ENCODE data around the gene CHCHD3. TPM values are rescaled to one million over a fixed set of nuclear protein-coding genes. Genes with fewer than 3 reads are reported as not detected.

The CHCHD3 gene
- total RNA-seq, 1 donor from 2014 or later: 71.0 TPM

DNA sequence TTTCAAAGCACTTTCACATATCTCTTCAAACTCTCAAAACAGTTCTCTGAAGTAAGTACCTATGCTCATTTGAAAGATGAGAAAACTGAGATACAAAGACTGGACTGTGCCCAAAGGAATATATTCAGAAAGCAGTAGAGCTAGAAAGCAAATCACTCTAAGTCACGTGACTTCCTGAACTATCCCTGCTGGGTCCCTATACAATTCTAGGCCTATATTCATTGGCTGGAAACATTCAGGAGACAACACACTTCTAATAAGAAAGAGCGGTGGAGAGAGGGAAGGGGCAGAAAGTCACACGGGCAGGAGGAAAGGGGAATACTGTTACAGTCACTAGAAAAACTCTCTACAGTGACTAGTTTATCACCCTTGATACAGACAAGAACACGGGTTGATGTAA, 140.0 kb downstream of the CHCHD3 start:
- no peak for DNase-seq (ENCODE audit: extremely low spot score, unreplicated experiment)
- peaks cover 5% of the 10 kb centered on the region for H3K4me1 Mint-ChIP-seq (ENCODE audit: unreplicated experiment)
- no peak overlapping the region for H3K27ac Mint-ChIP-seq
- no peaks in the 10 kb centered on the region for H3K27me3 Mint-ChIP-seq
- TF ChIP-seq, protein P1, sequence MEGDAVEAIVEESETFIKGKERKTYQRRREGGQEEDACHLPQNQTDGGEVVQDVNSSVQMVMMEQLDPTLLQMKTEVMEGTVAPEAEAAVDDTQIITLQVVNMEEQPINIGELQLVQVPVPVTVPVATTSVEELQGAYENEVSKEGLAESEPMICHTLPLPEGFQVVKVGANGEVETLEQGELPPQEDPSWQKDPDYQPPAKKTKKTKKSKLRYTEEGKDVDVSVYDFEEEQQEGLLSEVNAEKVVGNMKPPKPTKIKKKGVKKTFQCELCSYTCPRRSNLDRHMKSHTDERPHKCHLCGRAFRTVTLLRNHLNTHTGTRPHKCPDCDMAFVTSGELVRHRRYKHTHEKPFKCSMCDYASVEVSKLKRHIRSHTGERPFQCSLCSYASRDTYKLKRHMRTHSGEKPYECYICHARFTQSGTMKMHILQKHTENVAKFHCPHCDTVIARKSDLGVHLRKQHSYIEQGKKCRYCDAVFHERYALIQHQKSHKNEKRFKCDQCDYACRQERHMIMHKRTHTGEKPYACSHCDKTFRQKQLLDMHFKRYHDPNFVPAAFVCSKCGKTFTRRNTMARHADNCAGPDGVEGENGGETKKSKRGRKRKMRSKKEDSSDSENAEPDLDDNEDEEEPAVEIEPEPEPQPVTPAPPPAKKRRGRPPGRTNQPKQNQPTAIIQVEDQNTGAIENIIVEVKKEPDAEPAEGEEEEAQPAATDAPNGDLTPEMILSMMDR (conservative IDR thresholded peaks at IDR 0.05): no peak
- no peak overlapping the region for H3K4me3 Mint-ChIP-seq
- H3K36me3 Mint-ChIP-seq: no peaks in the 10 kb centered on the region
- no peaks in the 10 kb centered on the region for H3K9me3 Mint-ChIP-seq

DNA sequence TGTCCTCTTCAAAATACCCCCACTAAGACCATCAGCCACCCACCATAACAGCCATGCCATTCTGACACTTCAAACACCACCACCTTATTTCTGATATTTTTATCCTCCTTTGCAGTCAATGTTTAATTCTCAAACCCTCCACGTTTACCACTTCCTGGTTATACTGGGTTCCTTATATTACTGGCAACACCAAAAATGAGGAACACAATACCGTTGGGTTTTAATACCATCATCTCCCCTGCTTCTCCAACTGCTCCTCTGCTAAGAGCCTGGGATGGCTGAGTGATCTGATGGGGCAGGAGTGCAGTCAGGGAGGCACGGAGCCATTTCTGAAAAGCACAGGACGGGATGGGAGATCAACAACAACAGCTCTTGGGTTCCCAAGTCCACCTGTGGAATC, 140.5 kb downstream of the CHCHD3 start:
- TF ChIP-seq, protein P1 (conservative IDR thresholded peaks at IDR 0.05): no peak
- Mint-ChIP-seq H3K4me3 (no peak overlapping the region), H3K9me3 (no peaks in the 10 kb centered on the region), H3K4me1 (ENCODE audit: unreplicated experiment) (peaks cover 5% of the 10 kb centered on the region), H3K27me3 (no peaks in the 10 kb centered on the region), H3K27ac (no peak overlapping the region), H3K36me3 (no peaks in the 10 kb centered on the region)
- DNase-seq (ENCODE audit: extremely low spot score, unreplicated experiment): no peak

DNA sequence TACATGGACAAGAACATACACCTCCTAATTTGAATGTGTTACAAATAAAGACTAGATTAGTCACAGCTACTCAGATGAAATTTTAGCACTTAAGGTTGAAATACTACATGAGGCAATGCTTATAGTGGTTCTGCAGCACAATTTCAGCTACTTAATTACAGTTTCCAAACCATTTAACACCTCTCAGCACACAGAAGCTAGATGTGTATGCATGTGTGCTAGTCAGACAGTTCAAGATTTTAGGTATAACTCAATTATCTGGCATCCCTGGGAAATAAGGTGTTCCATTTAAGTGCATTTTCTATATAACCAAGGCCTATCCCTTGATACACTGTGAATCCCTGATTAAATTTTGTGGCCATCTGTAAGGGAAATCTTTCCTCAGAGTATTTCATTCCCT, 141.8 kb downstream of the CHCHD3 start:
- TF ChIP-seq, protein P1 (conservative IDR thresholded peaks at IDR 0.05): no peak
- Mint-ChIP-seq H3K4me3 (no peak overlapping the region), H3K9me3 (no peaks in the 10 kb centered on the region), H3K27ac (no peak overlapping the region), H3K27me3 (no peaks in the 10 kb centered on the region), H3K4me1 (ENCODE audit: unreplicated experiment) (peaks cover 5% of the 10 kb centered on the region), H3K36me3 (no peaks in the 10 kb centered on the region)
- no peak for DNase-seq (ENCODE audit: extremely low spot score, unreplicated experiment)

DNA sequence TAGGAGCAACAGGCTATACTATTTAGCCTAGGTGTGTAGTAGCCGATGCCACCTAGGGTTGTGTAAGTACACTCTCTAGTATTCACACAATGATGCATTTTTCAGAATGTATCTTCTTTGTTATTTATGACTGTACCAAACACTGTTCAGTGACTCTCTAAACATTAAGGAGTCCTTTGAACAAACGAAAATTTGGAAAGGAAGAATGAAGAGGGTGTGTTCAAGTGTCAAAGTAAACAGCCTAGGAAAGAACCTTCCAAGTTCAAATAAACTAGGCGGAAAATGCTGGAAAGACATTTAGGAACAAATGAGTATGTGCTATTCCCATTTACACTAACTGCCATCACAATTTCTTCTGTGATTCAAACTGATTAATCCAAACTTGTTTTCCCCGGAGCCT, 142.4 kb downstream of the CHCHD3 start:
- H3K27ac Mint-ChIP-seq: no peak overlapping the region
- H3K9me3 Mint-ChIP-seq: no peaks in the 10 kb centered on the region
- H3K4me1 Mint-ChIP-seq (ENCODE audit: unreplicated experiment): peaks cover 5% of the 10 kb centered on the region
- DNase-seq (ENCODE audit: extremely low spot score, unreplicated experiment): no peak
- H3K27me3 Mint-ChIP-seq: no peaks in the 10 kb centered on the region
- no peaks in the 10 kb centered on the region for H3K36me3 Mint-ChIP-seq
- TF ChIP-seq, protein P1 (conservative IDR thresholded peaks at IDR 0.05): no peak
- H3K4me3 Mint-ChIP-seq: no peak overlapping the region

DNA sequence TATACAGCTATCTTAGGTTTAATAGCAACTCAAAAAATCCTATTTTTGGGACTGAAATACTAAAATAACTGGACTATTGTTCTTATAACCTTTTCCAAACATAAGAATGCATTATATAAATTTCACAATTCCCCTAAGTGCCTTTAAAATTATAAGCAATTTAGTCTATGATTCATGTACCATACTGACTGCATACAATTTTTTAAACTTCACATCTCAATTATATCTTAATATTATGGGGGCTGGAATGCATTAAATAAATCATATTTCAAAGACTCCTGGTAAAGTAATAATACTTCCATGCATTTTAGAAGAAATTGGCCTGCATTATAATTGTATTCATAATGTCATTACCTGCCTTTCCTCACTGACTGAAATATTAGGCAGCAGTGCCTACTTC, 144.6 kb downstream of the CHCHD3 start:
- DNase-seq (ENCODE audit: extremely low spot score, unreplicated experiment): no peak
- Mint-ChIP-seq H3K4me1 (ENCODE audit: unreplicated experiment) (peaks cover 14% of the 10 kb centered on the region), H3K27ac (no peak overlapping the region), H3K27me3 (no peaks in the 10 kb centered on the region), H3K9me3 (no peaks in the 10 kb centered on the region), H3K4me3 (no peak overlapping the region), H3K36me3 (peaks cover 4% of the 10 kb centered on the region)
- TF ChIP-seq, protein P1 (conservative IDR thresholded peaks at IDR 0.05): no peak

DNA sequence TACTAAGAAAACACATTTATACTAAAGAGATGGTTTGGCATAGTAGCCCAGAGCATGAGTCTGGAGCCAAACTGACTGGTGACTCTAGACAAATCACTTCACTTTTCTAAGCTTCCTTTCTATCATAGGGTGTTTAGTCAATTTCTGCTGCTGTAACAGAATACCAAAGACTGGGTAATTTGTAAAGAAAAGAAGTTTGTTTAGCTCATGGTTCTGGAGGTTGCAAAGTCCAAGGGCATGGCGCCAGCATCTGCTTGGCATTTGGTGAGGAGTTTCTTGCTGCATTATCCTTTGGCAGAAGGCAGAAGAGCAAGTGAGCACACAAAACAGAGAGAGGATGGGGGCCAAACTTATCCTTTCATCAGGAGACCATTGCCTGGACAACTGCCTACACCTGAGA, 146.3 kb downstream of the CHCHD3 start:
- no peaks in the 10 kb centered on the region for H3K9me3 Mint-ChIP-seq
- H3K4me1 Mint-ChIP-seq (ENCODE audit: unreplicated experiment): peaks cover 13% of the 10 kb centered on the region
- H3K27me3 Mint-ChIP-seq: no peaks in the 10 kb centered on the region
- DNase-seq (ENCODE audit: extremely low spot score, unreplicated experiment): no peak
- H3K27ac Mint-ChIP-seq: no peak overlapping the region
- H3K36me3 Mint-ChIP-seq: peaks cover 7% of the 10 kb centered on the region
- no peak overlapping the region for H3K4me3 Mint-ChIP-seq
- TF ChIP-seq, protein P1 (conservative IDR thresholded peaks at IDR 0.05): no peak
